ENCODE data around the gene TMEM51. TPM values are rescaled to one million over a fixed set of nuclear protein-coding genes. Genes with fewer than 3 reads are reported as not detected.

TMEM51 gene
- total and polyA plus RNA-seq, 10 of the 15 experiments (the other 5 are each of a cell fraction or from before 2014, with no cell fraction given), result 0.55 to 4.8 (median 3.1) TPM

- TF ChIP-seq BMI1 (IDR thresholded peaks at IDR 0.05; ENCODE audit: borderline replicate concordance), result peak; percentile 96
- no peak for TF ChIP-seq ZNF24 (IDR thresholded peaks at IDR 0.05)
- TF ChIP-seq YY1 (IDR thresholded peaks at IDR 0.05; ENCODE audit: low read depth, low read length), result peak; percentile 83
- peak; percentile 75 for TF ChIP-seq NKRF (conservative IDR thresholded peaks at IDR 0.05)
- TF ChIP-seq KLF5 (IDR thresholded peaks at IDR 0.05; ENCODE audit: partially characterized antibody), result peak; percentile 39
- no peak for TF ChIP-seq MXI1 (IDR thresholded peaks at IDR 0.05; ENCODE audit: low read depth, low read length)
- no peak for TF ChIP-seq MEF2A (IDR thresholded peaks at IDR 0.05; ENCODE audit: insufficient read depth, low read depth, low read length)
- TF ChIP-seq ZNF217 (IDR thresholded peaks at IDR 0.05), result 0 out of 2 replicates have a peak, but pooled peaks have one; percentile 57
- no peak for TF ChIP-seq SKIL (IDR thresholded peaks at IDR 0.05; ENCODE audit: low read depth, poor library complexity, severe bottlenecking)
- peak; percentile 56; the same call in 1 of the 2 replicates for TF ChIP-seq IKZF1 (conservative IDR thresholded peaks at IDR 0.05)
- TF ChIP-seq NFIC (IDR thresholded peaks at IDR 0.05; ENCODE audit: low read depth, low read length), result no peak
Measured at GRCh38 chr1:15246960-15247614, 93.5 kb downstream of the TMEM51 start, which contains the start of gene FHAD1 (continued).

Measured in GM12878 (cell line).